K562 (cell line): ENCODE measurements around the gene PRDM11. TPM values are rescaled to one million over a fixed set of nuclear protein-coding genes. Genes with fewer than 3 reads are reported as not detected.

Source experiments
- ATAC-seq: fragments of 200-7000 bp; cut with Tn5 transposase; 3 replicates; pipeline ENCODE4 v1.9.1; 2020; ENCODE audit warnings: moderate library complexity
- BruUV-seq: library from RNA; stranded (reverse); fragments of 400-500 nt; replicated peaks from 2 replicates; lab custom pipeline; 2021; lab: Mats Ljungman, UMichigan
- CTCF ChIA-PET: fragments of 300-600 bp; formaldehyde crosslinking; extraction: SDS; loops from one replicate; lab custom pipeline; 2021; ENCODE audit warnings: low intra/inter-chr PET ratio; lab: Yijun Ruan, JAX
- POLR2A ChIA-PET: fragments of 300-600, 350-650 bp; sonication (Branson Sonifier 250); formaldehyde crosslinking; extraction: SDS; loops from one replicate; lab custom pipeline; 2021; ENCODE audit warnings: antibody characterized with exemption, inconsistent platforms; lab: Yijun Ruan, JAX
- DNase-seq, 4 experiments: peaks; one replicate each; pipeline versions ENCODE4 v3.0.0 to v3.0.0-alpha.2; 2011 to 2018; ENCODE audit warnings: low spot score in 3 of 4, mixed read lengths in 3 of 4; ENCODE audit errors: extremely low read depth in 1 of 4
- FAIRE-seq: peaks from 2 replicates; lab custom pipeline; 2011; peaks lifted over from hg19 to GRCh38; lab: Jason Lieb, UNC
- H2AFZ ChIP-seq: 2 replicates; pipeline ENCODE4 v1.6.0; 2011; ENCODE audit warnings: low read depth, low read length, control low read depth, inconsistent platforms
- H3K27ac ChIP-seq: fragments of 200-600 bp; 3 replicates; pipeline ENCODE4 v1.8.0; 2011; ENCODE audit warnings: low read depth, mild to moderate bottlenecking, control low read depth, inconsistent platforms, low read length, moderate library complexity, mixed read lengths; ENCODE audit errors: extremely low read depth
- H3K27me3 ChIP-seq, 2 experiments: fragments of 300-600 bp in 1 of 2; 2 replicates in 1 of 2; 3 replicates in 1 of 2; pipeline versions ENCODE4 v1.6.0 to v1.8.0; 2011; ENCODE audit warnings: inconsistent platforms in 2 of 2, low read length in 2 of 2, mild to moderate bottlenecking in 1 of 2, mixed read lengths in 1 of 2, moderate library complexity in 1 of 2; ENCODE audit not compliant: control insufficient read depth in 2 of 2, insufficient read depth in 2 of 2
- H3K36me3 ChIP-seq: fragments of 300-600 bp; 3 replicates; pipeline ENCODE4 v1.8.0; 2011; ENCODE audit warnings: mild to moderate bottlenecking, low read length, inconsistent platforms; ENCODE audit not compliant: control insufficient read depth, insufficient read depth
- H3K4me1 ChIP-seq, 2 experiments: fragments of 200-600 bp in 1 of 2; replicated peaks in 1 of 2; 2 replicates in 1 of 2; 3 replicates in 1 of 2; pipeline versions ENCODE4 v1.5.1 to v1.8.0; 2011; ENCODE audit warnings: inconsistent platforms in 2 of 2, low read length in 2 of 2, mild to moderate bottlenecking in 1 of 2, mixed read lengths in 1 of 2, moderate library complexity in 1 of 2; ENCODE audit not compliant: control insufficient read depth in 2 of 2, insufficient read depth in 2 of 2
- H3K4me2 ChIP-seq: 2 replicates; pipeline ENCODE4 v1.6.1; 2011; ENCODE audit warnings: low read length, control low read depth, inconsistent platforms, mixed read lengths; ENCODE audit not compliant: insufficient read depth
- H3K4me3 ChIP-seq: fragments of 200-600 bp; sonication (generic), shearing (Covaris generic); 2 replicates; pipeline ENCODE4 v1.5.1; 2016; ENCODE audit warnings: control low read depth, inconsistent platforms
- H3K79me2 ChIP-seq: fragments of 200-600 bp; 3 replicates; pipeline ENCODE4 v1.8.0; 2011; ENCODE audit warnings: low read length, inconsistent platforms; ENCODE audit not compliant: control insufficient read depth, insufficient read depth
- H3K9ac ChIP-seq, 2 experiments: 2 replicates each; pipeline versions ENCODE4 v1.6.0 to v1.6.1; 2011; ENCODE audit warnings: low read depth in 2 of 2, low read length in 2 of 2, control low read depth in 1 of 2, inconsistent platforms in 1 of 2, mild to moderate bottlenecking in 1 of 2, mixed read lengths in 1 of 2; ENCODE audit not compliant: insufficient read depth in 1 of 2
- H3K9me1 ChIP-seq: one replicate; pipeline ENCODE4 v1.6.0; 2011; ENCODE audit warnings: inconsistent platforms, mild to moderate bottlenecking, low read length, moderate library complexity; ENCODE audit not compliant: control insufficient read depth, insufficient read depth
- H3K9me3 ChIP-seq: replicated peaks from 2 replicates; pipeline ENCODE4 v1.5.1; 2011; ENCODE audit warnings: low read depth, low read length, inconsistent platforms; ENCODE audit not compliant: control insufficient read depth, insufficient read depth
- H4K20me1 ChIP-seq: replicated peaks from 2 replicates; pipeline ENCODE4 v1.6.1; 2011; ENCODE audit warnings: low read length, inconsistent platforms, mixed read lengths; ENCODE audit not compliant: control insufficient read depth, insufficient read depth
- ARHGAP35 ChIP-seq: fragments of 450-650 bp; IDR thresholded peaks from 2 replicates; pipeline ENCODE4 v1.6.1; 2018; ENCODE audit not compliant: partially characterized antibody
- CC2D1A ChIP-seq: fragments of 450-650 bp; IDR thresholded peaks from 2 replicates; pipeline ENCODE4 v1.6.1; 2017; ENCODE audit warnings: mild to moderate bottlenecking
- GABPB1 ChIP-seq: sonication (generic); formaldehyde crosslinking; IDR thresholded peaks from 2 replicates; pipeline ENCODE4 v1.8.0; 2022; ENCODE audit warnings: mild to moderate bottlenecking, missing genetic modification reagents
- HDAC8 ChIP-seq: fragments of 450-650 bp; IDR thresholded peaks from 2 replicates; pipeline ENCODE4 v1.6.1; 2016; ENCODE audit warnings: mild to moderate bottlenecking, missing genetic modification characterization, moderate library complexity, missing compliant biosample characterization
- JUND ChIP-seq, 2 experiments: IDR thresholded peaks; 2 replicates in 1 of 2; 3 replicates in 1 of 2; pipeline ENCODE4 v1.6.1; 2011; ENCODE audit warnings: borderline replicate concordance in 2 of 2, low read depth in 2 of 2, low read length in 2 of 2, improper control_type of control experiment in 1 of 2, missing biosample characterization in 1 of 2, missing genetic modification characterization in 1 of 2, missing genetic modification reagents in 1 of 2
- MECOM ChIP-seq: fragments of 250-450 bp; sonication (Bioruptor Pico); IDR thresholded peaks from 2 replicates; pipeline ENCODE4 v1.8.0; 2022; ENCODE audit warnings: inconsistent platforms
- MTA1 ChIP-seq: fragments of 450-650 bp; IDR thresholded peaks from 2 replicates; pipeline ENCODE4 v1.6.1; 2017; ENCODE audit warnings: borderline replicate concordance
- SMAD1 ChIP-seq: fragments of 150-350 bp; IDR thresholded peaks from 2 replicates; pipeline ENCODE4 v1.6.1; 2014; ENCODE audit warnings: low read length, low read depth; ENCODE audit not compliant: partially characterized antibody
- TAF9B ChIP-seq: fragments of 450-650 bp; IDR thresholded peaks from 2 replicates; pipeline ENCODE4 v1.6.1; 2018; ENCODE audit warnings: mild to moderate bottlenecking; ENCODE audit not compliant: partially characterized antibody
- TOE1 ChIP-seq, 2 experiments: fragments of 450-650 bp in 1 of 2; sonication (generic) in 1 of 2; formaldehyde crosslinking in 1 of 2; IDR thresholded peaks; 2 replicates each; pipeline versions ENCODE4 v1.7.1 to v1.8.0; 2016 to 2022; ENCODE audit warnings: borderline replicate concordance in 2 of 2, mild to moderate bottlenecking in 2 of 2, antibody characterized with exemption in 1 of 2, inconsistent platforms in 1 of 2, low read depth in 1 of 2, missing genetic modification reagents in 1 of 2, moderate library complexity in 1 of 2
- ZC3H4 ChIP-seq: sonication (generic); formaldehyde crosslinking; IDR thresholded peaks from 2 replicates; pipeline ENCODE4 v1.9.0; 2021; ENCODE audit warnings: missing genetic modification reagents, borderline replicate concordance
- ZSCAN32 ChIP-seq: fragments of 450-650 bp; formaldehyde crosslinking; IDR thresholded peaks from 2 replicates; pipeline ENCODE4 v1.4.0; 2020; ENCODE audit warnings: mild to moderate bottlenecking, moderate library complexity
- WGBS: fragments of 100-300 bp; shearing (Covaris generic); methylation state at CpG from one replicate; pipeline ENCODE4 v1.1.6; 2016; ENCODE audit warnings: low coverage, mixed read lengths; ENCODE audit not compliant: insufficient coverage; ENCODE audit errors: missing lambda C conversion rate; 5-methylcytosine and 5-hydroxymethylcytosine counted together
- in situ Hi-C: fragments of 300-500 bp; cut with MboI; formaldehyde crosslinking; loops from 4 replicates; pipeline ENCODE4 v1.15.0; 2018; ENCODE audit warnings: inconsistent platforms, mixed read lengths
- intact Hi-C: fragments of 100-400 bp; cut with micrococcal nuclease; formaldehyde crosslinking; loops from 2 replicates; pipeline ENCODE4 v1.14.2; 2022
- polyA plus RNA-seq, 8 experiments: library from polyadenylated mRNA; depleted of rRNA in 4 of 8; stranded (reverse) in 5 of 8; unstranded in 3 of 8; fragments of >200 nt; fragmentation: Nextera tagmentation in 2 of 8; fragmentation: Illumina TruSeq in 1 of 8; extraction: Ambion mirVana in 2 of 8; extraction: Trizol in 1 of 8; gene quantifications; 2 replicates each; pipeline versions ENCODE4 v1.2.1 to v1.2.3, GENCODE V29; 2011 to 2014; ENCODE audit warnings: inconsistent platforms in 1 of 8, missing spikeins in 1 of 8
- total RNA-seq, 7 experiments: library from RNA; depleted of rRNA in 6 of 7; stranded (reverse); fragments of >200 nt in 6 of 7; fragmentation: Illumina TruSeq in 2 of 7; extraction: Trizol in 2 of 7; gene quantifications; 2 replicates each; pipeline versions ENCODE4 v1.2.1 to v1.2.3, GENCODE V29; 2011 to 2021; ENCODE audit warnings: low replicate concordance in 1 of 7
- TF ChIP-seq, protein P1 (sequence below): sonication (generic); formaldehyde crosslinking; IDR thresholded peaks from 2 replicates; pipeline ENCODE4 v1.8.0; 2022; ENCODE audit warnings: missing genetic modification reagents, mild to moderate bottlenecking, borderline replicate concordance
- TF ChIP-seq, protein P2 (sequence below): fragments of 250-450 bp; sonication (Bioruptor Pico); IDR thresholded peaks from 2 replicates; pipeline ENCODE4 v1.4.0; 2020; ENCODE audit warnings: mild to moderate bottlenecking
- TF ChIP-seq, protein P3 (sequence below): fragments of 450-650 bp; IDR thresholded peaks from 2 replicates; pipeline ENCODE4 v1.7.0; 2016; ENCODE audit warnings: borderline replicate concordance

PRDM11 gene
- total and polyA plus RNA-seq, 9 of the 15 experiments (the other 6 are each of a cell fraction or from before 2014, with no cell fraction given) = 0.01 to 1.1 (median 0.29) TPM

DNA sequence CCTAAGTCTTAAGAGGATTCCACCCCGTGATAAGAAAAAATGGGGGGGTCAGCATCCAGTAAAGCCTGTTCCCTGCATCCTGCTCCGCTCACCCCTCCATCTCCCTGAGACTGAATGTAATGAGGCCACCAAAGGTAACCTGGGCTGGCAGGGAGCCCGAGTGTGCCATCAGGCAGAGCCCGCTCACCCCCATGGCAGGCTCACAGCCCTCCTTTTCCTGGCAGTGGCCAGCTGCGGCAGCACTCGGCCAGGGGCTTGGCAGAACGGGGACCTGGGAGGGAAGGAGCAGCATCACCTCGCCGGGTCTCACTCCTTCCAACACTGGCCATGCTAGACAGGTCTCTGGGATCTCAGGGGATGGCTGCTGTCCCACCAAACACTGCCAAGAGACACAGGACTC is 64.4 kb downstream of the PRDM11 start:
- no TSS peak for BruUV-seq
- peaks cover 3% of the 10 kb centered on the region for H3K9me1 ChIP-seq
- intact Hi-C loops (loop anchor here (10.0 kb wide), 1 partner anchor 124 kb away; no protein-coding TSS in a partner anchor), in situ Hi-C loops (no loop called here)
- H3K4me1 ChIP-seq = peaks cover 0 to 6% of the 10 kb centered on the region in 2 experiments; a peak in 1 of 5 replicates
- POLR2A ChIA-PET = interaction anchor here (0.6 kb wide), 1 partner anchor 16 kb away, joined by 3 read pairs; no protein-coding TSS in a partner anchor
- no peak overlapping the region for H3K27ac ChIP-seq
- peaks cover 22% of the 10 kb centered on the region for H4K20me1 ChIP-seq
- H3K9me3 ChIP-seq = no peaks in the 10 kb centered on the region
- no peaks in the 10 kb centered on the region for H3K36me3 ChIP-seq
- no peak overlapping the region for H3K4me2 ChIP-seq
- no peak for ATAC-seq
- DNase-seq = no peak
- no peak overlapping the region for H3K4me3 ChIP-seq
- no peak overlapping the region for H3K9ac ChIP-seq
- CTCF ChIA-PET = no interaction called here
- no peak for FAIRE-seq
- WGBS = 1% methylated on average over 6 of the region's 9 CpGs
- TF ChIP-seq CC2D1A (no peak), GABPB1 (no peak), MECOM (CRISPR knock-in tag) (no peak), ZSCAN32 (no peak), HDAC8 (tag) (no peak), JUND (IDR thresholded peaks at IDR 0.05; ENCODE audit: borderline replicate concordance, low read depth, low read length) (no peak), JUND (tag; IDR thresholded peaks at IDR 0.05; ENCODE audit: borderline replicate concordance, low read depth, low read length) (no peak), SMAD1 (no peak), MTA1 (no peak), ARHGAP35 (no peak), TAF9B (no peak), ZC3H4 (no peak), TOE1 (IDR thresholded peaks at IDR 0.05; ENCODE audit: borderline replicate concordance) (no peak), TOE1 (CRISPR knock-in tag; IDR thresholded peaks at IDR 0.05; ENCODE audit: borderline replicate concordance, low read depth) (no peak)
- TF ChIP-seq, protein P1, sequence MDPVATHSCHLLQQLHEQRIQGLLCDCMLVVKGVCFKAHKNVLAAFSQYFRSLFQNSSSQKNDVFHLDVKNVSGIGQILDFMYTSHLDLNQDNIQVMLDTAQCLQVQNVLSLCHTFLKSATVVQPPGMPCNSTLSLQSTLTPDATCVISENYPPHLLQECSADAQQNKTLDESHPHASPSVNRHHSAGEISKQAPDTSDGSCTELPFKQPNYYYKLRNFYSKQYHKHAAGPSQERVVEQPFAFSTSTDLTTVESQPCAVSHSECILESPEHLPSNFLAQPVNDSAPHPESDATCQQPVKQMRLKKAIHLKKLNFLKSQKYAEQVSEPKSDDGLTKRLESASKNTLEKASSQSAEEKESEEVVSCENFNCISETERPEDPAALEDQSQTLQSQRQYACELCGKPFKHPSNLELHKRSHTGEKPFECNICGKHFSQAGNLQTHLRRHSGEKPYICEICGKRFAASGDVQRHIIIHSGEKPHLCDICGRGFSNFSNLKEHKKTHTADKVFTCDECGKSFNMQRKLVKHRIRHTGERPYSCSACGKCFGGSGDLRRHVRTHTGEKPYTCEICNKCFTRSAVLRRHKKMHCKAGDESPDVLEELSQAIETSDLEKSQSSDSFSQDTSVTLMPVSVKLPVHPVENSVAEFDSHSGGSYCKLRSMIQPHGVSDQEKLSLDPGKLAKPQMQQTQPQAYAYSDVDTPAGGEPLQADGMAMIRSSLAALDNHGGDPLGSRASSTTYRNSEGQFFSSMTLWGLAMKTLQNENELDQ (CRISPR knock-in tag) = no peak
- TF ChIP-seq, protein P2, sequence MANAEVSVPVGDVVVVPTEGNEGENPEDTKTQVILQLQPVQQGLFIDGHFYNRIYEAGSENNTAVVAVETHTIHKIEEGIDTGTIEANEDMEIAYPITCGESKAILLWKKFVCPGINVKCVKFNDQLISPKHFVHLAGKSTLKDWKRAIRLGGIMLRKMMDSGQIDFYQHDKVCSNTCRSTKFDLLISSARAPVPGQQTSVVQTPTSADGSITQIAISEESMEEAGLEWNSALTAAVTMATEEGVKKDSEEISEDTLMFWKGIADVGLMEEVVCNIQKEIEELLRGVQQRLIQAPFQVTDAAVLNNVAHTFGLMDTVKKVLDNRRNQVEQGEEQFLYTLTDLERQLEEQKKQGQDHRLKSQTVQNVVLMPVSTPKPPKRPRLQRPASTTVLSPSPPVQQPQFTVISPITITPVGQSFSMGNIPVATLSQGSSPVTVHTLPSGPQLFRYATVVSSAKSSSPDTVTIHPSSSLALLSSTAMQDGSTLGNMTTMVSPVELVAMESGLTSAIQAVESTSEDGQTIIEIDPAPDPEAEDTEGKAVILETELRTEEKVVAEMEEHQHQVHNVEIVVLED (CRISPR knock-in tag) = no peak
- TF ChIP-seq, protein P3, sequence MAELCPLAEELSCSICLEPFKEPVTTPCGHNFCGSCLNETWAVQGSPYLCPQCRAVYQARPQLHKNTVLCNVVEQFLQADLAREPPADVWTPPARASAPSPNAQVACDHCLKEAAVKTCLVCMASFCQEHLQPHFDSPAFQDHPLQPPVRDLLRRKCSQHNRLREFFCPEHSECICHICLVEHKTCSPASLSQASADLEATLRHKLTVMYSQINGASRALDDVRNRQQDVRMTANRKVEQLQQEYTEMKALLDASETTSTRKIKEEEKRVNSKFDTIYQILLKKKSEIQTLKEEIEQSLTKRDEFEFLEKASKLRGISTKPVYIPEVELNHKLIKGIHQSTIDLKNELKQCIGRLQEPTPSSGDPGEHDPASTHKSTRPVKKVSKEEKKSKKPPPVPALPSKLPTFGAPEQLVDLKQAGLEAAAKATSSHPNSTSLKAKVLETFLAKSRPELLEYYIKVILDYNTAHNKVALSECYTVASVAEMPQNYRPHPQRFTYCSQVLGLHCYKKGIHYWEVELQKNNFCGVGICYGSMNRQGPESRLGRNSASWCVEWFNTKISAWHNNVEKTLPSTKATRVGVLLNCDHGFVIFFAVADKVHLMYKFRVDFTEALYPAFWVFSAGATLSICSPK = no peak
- H3K79me2 ChIP-seq = no peaks in the 10 kb centered on the region
- H2AFZ ChIP-seq = no peak overlapping the region
- H3K27me3 ChIP-seq = peaks cover 8 to 54% of the 10 kb centered on the region in 2 experiments; a peak in 3 of 5 replicates
